ENCODE data around the gene CTNNA3.

The CTNNA3 gene

GRCh38 chr10:65911151-65911835 lies 1784.7 kb downstream of the CTNNA3 start:
- no peaks in the 10 kb centered on the region for H3K27me3 ChIP-seq
- H3K4me1 ChIP-seq: peaks cover 6% of the 10 kb centered on the region
- peak; percentile 39 for TF ChIP-seq CTCF (IDR thresholded peaks at IDR 0.05; ENCODE audit: low read depth, low read length)
- DNase-seq: peak; percentile 79
- no peaks in the 10 kb centered on the region for H3K9me3 ChIP-seq
- H3K4me3 ChIP-seq (ENCODE audit: low read depth, low read length): no peak overlapping the region; the same call in 1 of the 2 replicates
- H3K36me3 ChIP-seq: no peaks in the 10 kb centered on the region

- Histone ChIP-seq H3K36me3 (no peaks in the 10 kb centered on the region), H3K9me3 (no peaks in the 10 kb centered on the region), H3K27me3 (no peaks in the 10 kb centered on the region), H3K4me3 (ENCODE audit: low read depth, low read length) (no peak overlapping the region), H3K4me1 (peaks cover 6% of the 10 kb centered on the region)
- no peak for DNase-seq
- TF ChIP-seq CTCF (IDR thresholded peaks at IDR 0.05; ENCODE audit: low read depth, low read length): no peak
Measured at GRCh38 chr10:65910209-65910608, 1785.8 kb downstream of the CTNNA3 start.

GRCh38 chr10:65907199-65907712 lies 1788.7 kb downstream of the CTNNA3 start:
- no peak overlapping the region for H3K4me3 ChIP-seq (ENCODE audit: low read depth, low read length)
- H3K27me3 ChIP-seq: no peaks in the 10 kb centered on the region
- H3K9me3 ChIP-seq: no peaks in the 10 kb centered on the region
- no peaks in the 10 kb centered on the region for H3K36me3 ChIP-seq
- peaks cover 5% of the 10 kb centered on the region for H3K4me1 ChIP-seq
- no peak for DNase-seq
- TF ChIP-seq CTCF (IDR thresholded peaks at IDR 0.05; ENCODE audit: low read depth, low read length): no peak

GRCh38 chr10:65903620-65904019 lies 1792.4 kb downstream of the CTNNA3 start:
- no peaks in the 10 kb centered on the region for H3K27me3 ChIP-seq
- TF ChIP-seq CTCF (IDR thresholded peaks at IDR 0.05; ENCODE audit: low read depth, low read length): no peak
- H3K4me3 ChIP-seq (ENCODE audit: low read depth, low read length): no peak overlapping the region
- no peaks in the 10 kb centered on the region for H3K4me1 ChIP-seq
- no peaks in the 10 kb centered on the region for H3K36me3 ChIP-seq
- no peaks in the 10 kb centered on the region for H3K9me3 ChIP-seq
- DNase-seq: no peak

- H3K4me3 ChIP-seq (ENCODE audit: low read depth, low read length): no peak overlapping the region
- no peaks in the 10 kb centered on the region for H3K9me3 ChIP-seq
- no peaks in the 10 kb centered on the region for H3K27me3 ChIP-seq
- TF ChIP-seq CTCF (IDR thresholded peaks at IDR 0.05; ENCODE audit: low read depth, low read length): no peak
- no peaks in the 10 kb centered on the region for H3K36me3 ChIP-seq
- H3K4me1 ChIP-seq: no peaks in the 10 kb centered on the region
- DNase-seq: no peak
Measured at GRCh38 chr10:65900271-65900670, 1795.7 kb downstream of the CTNNA3 start.

GRCh38 chr10:65898055-65898454 lies 1797.9 kb downstream of the CTNNA3 start:
- Histone ChIP-seq H3K4me1 (no peaks in the 10 kb centered on the region), H3K36me3 (no peaks in the 10 kb centered on the region), H3K4me3 (ENCODE audit: low read depth, low read length) (no peak overlapping the region), H3K27me3 (no peaks in the 10 kb centered on the region), H3K9me3 (no peaks in the 10 kb centered on the region)
- no peak for TF ChIP-seq CTCF (IDR thresholded peaks at IDR 0.05; ENCODE audit: low read depth, low read length)
- no peak for DNase-seq

All from BE2C (cell line).